HG03432 (cell line): ENCODE measurements around the gene CX3CL1.
A peak's percentile ranks its signal among the peaks of the same experiment; 100 is the strongest.

Experiments
- ATAC-seq: cut with Tn5 transposase; IDR thresholded peaks from one replicate; pipeline ENCODE4 v1.9.1; 2021; ENCODE audit warnings: mild to moderate bottlenecking, moderate library complexity; ENCODE audit not compliant: unreplicated experiment

The CX3CL1 gene

DNA sequence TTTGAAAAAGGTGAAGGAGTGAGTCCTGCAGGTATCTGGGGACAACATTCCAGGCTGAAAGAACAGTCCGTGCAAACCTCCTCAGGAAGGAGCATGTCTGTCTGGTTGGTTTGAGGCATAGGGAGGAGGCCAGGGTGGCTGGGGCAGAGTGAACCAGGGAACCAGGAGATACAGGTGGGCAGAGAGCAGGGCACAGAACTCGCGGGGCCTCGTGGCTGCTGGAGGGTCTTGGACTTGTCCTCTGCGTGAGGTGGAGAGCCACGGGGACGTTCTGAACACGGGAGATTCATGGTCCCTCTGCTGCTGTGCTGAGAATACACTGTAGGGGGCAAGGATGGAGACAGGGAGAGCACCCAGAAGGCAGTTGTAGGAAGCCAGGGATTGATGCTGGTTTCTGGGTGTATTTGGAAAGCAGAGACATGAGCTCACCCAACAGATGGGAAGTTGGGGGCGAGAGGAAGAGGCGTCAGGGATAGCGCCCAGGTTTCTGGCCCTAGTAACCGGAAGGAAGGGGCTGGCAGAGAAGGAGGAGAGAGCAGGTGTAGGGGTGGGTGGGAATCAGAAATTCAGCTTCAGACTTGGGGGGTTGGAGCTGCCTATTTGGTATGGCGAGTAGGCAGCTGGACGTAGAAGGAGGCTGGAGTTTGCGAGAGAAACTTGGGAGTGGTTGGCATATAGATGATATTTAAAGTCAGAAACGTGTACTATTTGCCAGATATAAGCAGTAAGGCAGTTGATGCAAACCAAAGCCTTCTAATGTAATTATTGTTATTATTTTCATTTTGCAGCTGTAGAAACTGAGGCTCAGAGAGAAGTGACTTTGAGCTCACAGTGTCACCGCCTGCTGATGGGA lies 31.9 kb downstream of the CX3CL1 start, which contains the start of gene CCL17:
Gene CCL17, plus strand, starts transcription at position 803 of the 853 bp plus-strand sequence. CDS start 9,166 bp downstream, outside the sequence.
- no peak for ATAC-seq

- no peak for ATAC-seq
These were observed 32.8 kb downstream of the CX3CL1 start for GRCh38 chr16:57405097-57405496.

DNA sequence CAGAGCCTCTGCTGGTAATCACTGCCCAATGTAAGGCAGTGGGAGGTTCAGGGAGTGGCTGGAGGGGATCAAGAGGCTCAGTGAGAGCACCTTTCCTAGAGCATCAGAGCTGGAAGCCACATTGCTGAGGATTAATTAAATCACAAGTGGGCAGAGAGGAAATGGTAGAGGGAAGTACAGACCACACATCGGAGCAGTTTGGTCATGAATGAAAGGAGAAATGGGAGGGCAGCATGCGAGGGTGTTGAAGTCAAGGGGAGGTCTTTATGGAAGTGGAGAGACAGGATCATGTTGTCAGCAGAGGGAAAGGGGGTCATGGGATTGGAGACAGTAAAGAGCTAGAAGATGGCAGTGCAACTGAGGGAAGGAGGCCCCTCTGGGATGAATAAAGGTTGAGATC lies 34.6 kb downstream of the CX3CL1 start:
- ATAC-seq = no peak

DNA sequence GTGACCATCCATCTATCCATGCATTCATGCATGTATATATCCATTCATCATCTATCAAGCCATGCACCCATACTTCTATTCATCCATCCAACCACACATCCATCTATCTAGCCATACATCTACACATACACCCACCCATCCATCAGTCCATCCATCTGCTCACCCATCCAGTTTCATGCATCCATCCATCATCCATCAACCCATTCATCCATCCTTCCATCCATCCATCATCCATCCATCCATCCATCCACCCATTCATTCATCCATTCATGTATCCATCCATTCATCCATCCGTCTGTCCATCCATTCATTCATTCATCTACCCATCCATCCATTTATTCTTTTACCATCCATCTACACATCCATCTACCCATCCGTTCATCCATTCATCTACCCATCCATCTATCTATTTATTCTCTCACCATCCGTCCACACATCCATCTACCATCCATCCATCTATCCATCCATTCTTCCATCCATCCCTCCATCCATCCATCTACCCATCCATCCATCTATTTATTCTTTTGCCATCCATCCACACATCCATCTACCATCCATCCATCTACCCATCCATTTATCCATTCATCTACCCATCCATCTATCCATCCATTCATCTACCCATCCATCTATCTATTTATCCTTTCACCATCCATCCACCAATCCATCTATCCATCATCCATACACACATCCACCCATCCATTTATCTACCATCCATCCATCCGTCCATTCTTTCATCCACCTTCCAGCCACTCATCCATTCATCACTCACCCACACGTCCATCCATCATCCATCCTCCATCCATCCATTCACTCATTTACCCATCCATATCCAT lies 35.4 kb downstream of the CX3CL1 start:
- ATAC-seq = no peak

GRCh38 chr16:57409065-57409464 lies 36.8 kb downstream of the CX3CL1 start:
- ATAC-seq = no peak

- no peak for ATAC-seq
These were observed 37.7 kb downstream of the CX3CL1 start for GRCh38 chr16:57409870-57410587.

- ATAC-seq = no peak
These were observed 39.2 kb downstream of the CX3CL1 start for GRCh38 chr16:57411362-57411976.

- no peak for ATAC-seq
These were observed 40.3 kb downstream of the CX3CL1 start for GRCh38 chr16:57412584-57412983.

DNA sequence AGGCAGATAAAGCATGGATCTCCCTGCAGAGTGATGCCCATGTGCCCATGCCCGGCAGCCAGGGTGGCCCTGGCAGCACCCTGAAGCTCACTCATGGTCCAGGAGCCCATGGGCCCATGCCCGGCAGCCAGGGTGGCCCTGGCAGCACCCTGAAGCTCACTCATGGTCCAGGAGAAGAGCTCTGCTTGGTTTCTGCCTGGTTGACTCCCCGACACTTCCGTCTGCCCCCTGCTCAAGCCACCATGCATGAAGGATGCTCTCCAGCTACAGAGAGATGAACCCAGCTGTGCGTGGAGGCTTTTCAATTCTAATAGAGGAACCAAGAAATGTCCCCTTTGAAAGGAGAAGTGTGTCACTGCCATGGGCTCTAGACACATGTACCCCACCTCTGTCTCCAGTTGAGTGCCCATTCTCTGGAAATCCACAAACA lies 41.0 kb downstream of the CX3CL1 start:
- peak; percentile 67 for ATAC-seq

DNA sequence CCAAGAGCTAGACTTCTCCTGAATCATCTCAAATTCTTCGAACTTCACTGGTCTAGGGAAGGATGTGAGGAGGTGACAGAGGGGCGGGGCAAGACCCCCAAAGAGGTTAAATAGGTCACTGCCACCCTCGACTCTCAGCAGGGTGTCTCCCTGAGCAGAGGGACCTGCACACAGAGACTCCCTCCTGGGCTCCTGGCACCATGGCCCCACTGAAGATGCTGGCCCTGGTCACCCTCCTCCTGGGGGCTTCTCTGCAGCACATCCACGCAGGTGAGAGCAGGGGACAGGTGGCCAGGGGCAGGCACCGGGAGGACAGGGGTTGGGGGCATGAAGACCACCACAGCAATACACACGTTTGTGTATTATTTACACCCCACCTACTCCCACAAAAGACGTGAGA lies 41.4 kb downstream of the CX3CL1 start:
- ATAC-seq = peak; percentile 4

GRCh38 chr16:57416084-57416483 lies 43.8 kb downstream of the CX3CL1 start:
- no peak for ATAC-seq

- no peak for ATAC-seq
These were observed 47.2 kb downstream of the CX3CL1 start for GRCh38 chr16:57419506-57419905.

- ATAC-seq = no peak
These were observed 50.0 kb downstream of the CX3CL1 start for GRCh38 chr16:57422026-57422944.

GRCh38 chr16:57423152-57423551 lies 50.9 kb downstream of the CX3CL1 start:
- ATAC-seq = no peak

DNA sequence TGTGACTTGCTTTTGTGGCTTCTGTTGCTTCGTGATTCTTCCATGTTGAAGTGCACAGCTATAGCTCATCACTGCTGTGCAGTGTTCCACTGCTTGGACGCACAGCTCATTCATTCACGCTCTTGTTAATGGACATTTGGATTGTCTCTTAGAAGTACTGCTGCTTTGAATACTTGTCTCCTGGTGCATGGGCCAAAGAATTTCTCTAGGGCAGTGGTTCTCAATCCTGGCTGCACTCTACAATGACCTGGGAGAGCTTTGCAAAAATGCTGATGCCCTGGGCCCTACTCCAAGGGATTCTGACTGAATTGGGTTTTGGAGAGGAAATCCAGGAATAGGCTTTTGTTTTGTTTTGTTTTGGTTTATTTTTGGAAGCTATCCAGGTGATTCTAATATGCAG lies 52.3 kb downstream of the CX3CL1 start:
- ATAC-seq = no peak

DNA sequence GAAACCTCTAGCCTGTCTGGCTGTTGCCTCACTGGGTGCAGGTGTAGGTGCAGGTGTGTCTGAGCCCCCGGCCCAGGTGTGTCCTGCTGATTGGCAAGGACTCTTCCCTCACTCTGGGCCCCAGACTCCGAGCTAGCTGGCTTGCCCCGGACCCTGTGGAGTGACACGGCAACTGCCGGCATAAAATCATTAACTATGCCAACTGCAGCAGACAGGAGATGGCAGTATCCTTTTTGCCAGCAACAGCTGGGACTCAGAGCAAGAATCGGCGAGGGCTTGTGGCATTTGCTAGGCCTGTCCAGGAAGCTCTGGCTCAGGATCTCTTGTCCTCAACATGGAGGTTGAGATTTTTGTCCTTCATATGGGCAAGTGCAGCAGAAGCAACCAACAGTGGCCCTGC lies 54.1 kb downstream of the CX3CL1 start:
- no peak for ATAC-seq

DNA sequence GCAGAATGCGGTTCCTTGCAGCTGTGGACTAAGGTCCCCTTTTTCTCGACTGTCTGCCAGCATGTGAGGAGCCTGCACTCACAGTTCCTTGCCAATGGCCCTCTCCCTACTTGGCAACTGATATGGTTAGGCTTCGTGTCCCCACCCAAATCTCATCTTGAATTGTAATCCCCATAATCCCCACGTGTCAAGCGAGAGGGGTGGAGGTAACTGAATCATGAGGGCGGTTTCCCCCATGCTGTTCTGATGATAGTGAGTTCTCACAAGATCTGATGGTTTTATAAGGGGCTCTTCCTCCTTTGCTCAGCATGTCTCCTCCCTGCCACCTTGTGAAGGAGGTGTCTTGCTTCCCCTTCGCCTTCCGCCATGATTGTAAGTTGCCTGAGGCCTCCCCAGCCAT lies 55.0 kb downstream of the CX3CL1 start:
- ATAC-seq = no peak

DNA sequence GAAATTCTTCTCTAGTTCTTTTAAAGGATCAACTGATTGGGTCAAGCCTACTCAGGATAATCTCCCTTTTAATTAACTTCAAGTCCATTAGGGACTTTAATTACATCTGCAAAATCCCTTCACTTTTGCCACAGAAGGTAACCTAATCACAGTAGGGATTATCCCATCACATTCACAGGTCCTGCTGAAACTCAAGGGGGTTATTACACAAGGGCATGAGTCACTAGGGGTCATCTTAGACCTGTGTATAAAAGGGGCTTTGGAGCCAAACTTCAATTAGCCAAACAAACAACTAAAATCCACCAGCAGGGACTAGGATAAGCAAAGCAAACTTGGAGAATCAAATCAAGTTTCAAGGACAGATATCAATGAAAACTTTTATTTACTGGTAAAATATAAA lies 55.5 kb downstream of the CX3CL1 start:
- no peak for ATAC-seq

- no peak for ATAC-seq
These were observed 58.7 kb downstream of the CX3CL1 start for GRCh38 chr16:57430955-57431354.

DNA sequence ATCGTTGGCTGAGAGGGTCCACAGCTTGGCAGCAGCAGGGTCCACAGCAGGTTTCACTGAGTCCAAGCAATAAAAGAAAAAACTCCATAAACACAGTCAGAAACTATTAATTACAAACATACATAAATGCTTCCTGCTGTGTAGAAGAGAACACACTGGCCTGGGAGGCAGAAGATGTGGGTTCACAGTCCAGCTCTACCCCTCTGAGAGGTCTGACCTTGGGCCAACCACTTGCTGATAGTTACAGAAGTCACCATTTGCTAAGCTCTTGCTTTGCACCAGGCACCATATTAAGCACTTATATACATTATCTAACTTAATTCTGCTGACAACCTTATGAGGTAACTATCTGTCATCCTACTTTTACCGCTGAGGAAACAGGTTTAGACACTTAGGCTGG lies 60.2 kb downstream of the CX3CL1 start:
- ATAC-seq = no peak
